ENCODE measurements around the gene CSMD2. TPM values are rescaled to one million over a fixed set of nuclear protein-coding genes. Genes with fewer than 3 reads are reported as not detected.
A peak's percentile ranks its signal among the peaks of the same experiment; 100 is the strongest.

The CSMD2 gene
- total RNA-seq, 1 experiment from 2014 or later = 2.8 TPM

GRCh38 chr1:33624991-33625870, 539.8 kb downstream of the CSMD2 start:
- Histone ChIP-seq H3K4me3 (ENCODE audit: low read depth, low read length, poor library complexity, severe bottlenecking) (no peak overlapping the region), H3K36me3 (ENCODE audit: insufficient read depth, low read length, poor library complexity, severe bottlenecking) (no peaks in the 10 kb centered on the region), H3K9me3 (ENCODE audit: low read depth, low read length, poor library complexity, severe bottlenecking) (no peaks in the 10 kb centered on the region), H3K27ac (ENCODE audit: low read depth, low read length, poor library complexity, severe bottlenecking) (no peak overlapping the region), H3K27me3 (replicated peaks; ENCODE audit: insufficient read depth, low read depth, low read length, poor library complexity) (peaks cover 13% of the 10 kb centered on the region), H3K4me1 (ENCODE audit: insufficient read depth, low read length, poor library complexity, severe bottlenecking) (no peaks in the 10 kb centered on the region)
- intact Hi-C loops (cut with micrococcal nuclease; ENCODE audit: unreplicated experiment) = no loop called here
- peak; percentile 56 for DNase-seq (ENCODE audit: low spot score)
- BruUV-seq (replicated peaks) = no TSS peak
- POLR2A ChIA-PET (ENCODE audit: low non-redundant PET) = no interaction called here
- TF ChIP-seq EZH2 (IDR thresholded peaks at IDR 0.05; ENCODE audit: borderline replicate concordance, low read depth, low read length, poor library complexity, severe bottlenecking) = no peak
- TF ChIP-seq CTCF (conservative IDR thresholded peaks at IDR 0.05; ENCODE audit: low read depth, low read length) = peak; percentile 84
- CTCF ChIA-PET = no interaction called here

- POLR2A ChIA-PET (ENCODE audit: low non-redundant PET) = no interaction called here
- intact Hi-C loops (cut with micrococcal nuclease; ENCODE audit: unreplicated experiment) = no loop called here
- no peaks in the 10 kb centered on the region for H3K4me1 ChIP-seq (ENCODE audit: insufficient read depth, low read length, poor library complexity, severe bottlenecking)
- CTCF ChIA-PET = interaction anchor here (1.2 kb wide), 1 partner anchor 10 kb away, joined by 3 read pairs; no protein-coding TSS in a partner anchor
- no peaks in the 10 kb centered on the region for H3K36me3 ChIP-seq (ENCODE audit: insufficient read depth, low read length, poor library complexity, severe bottlenecking)
- TF ChIP-seq CTCF (conservative IDR thresholded peaks at IDR 0.05; ENCODE audit: low read depth, low read length) = no peak
- no peak for TF ChIP-seq EZH2 (IDR thresholded peaks at IDR 0.05; ENCODE audit: borderline replicate concordance, low read depth, low read length, poor library complexity, severe bottlenecking)
- H3K9me3 ChIP-seq (ENCODE audit: low read depth, low read length, poor library complexity, severe bottlenecking) = no peaks in the 10 kb centered on the region
- H3K27me3 ChIP-seq (replicated peaks; ENCODE audit: insufficient read depth, low read depth, low read length, poor library complexity) = peaks cover 13% of the 10 kb centered on the region
- DNase-seq (ENCODE audit: low spot score) = no peak
- H3K27ac ChIP-seq (ENCODE audit: low read depth, low read length, poor library complexity, severe bottlenecking) = no peak overlapping the region
- no peak overlapping the region for H3K4me3 ChIP-seq (ENCODE audit: low read depth, low read length, poor library complexity, severe bottlenecking)
- no TSS peak for BruUV-seq (replicated peaks)
These were observed 540.6 kb downstream of the CSMD2 start for GRCh38 chr1:33624261-33624990.

- ChIA-PET CTCF (interaction anchor here (1.2 kb wide), 1 partner anchor 10 kb away, joined by 3 read pairs; no protein-coding TSS in a partner anchor), POLR2A (ENCODE audit: low non-redundant PET) (no interaction called here)
- Histone ChIP-seq H3K36me3 (ENCODE audit: insufficient read depth, low read length, poor library complexity, severe bottlenecking) (no peaks in the 10 kb centered on the region), H3K4me1 (ENCODE audit: insufficient read depth, low read length, poor library complexity, severe bottlenecking) (no peaks in the 10 kb centered on the region), H3K9me3 (ENCODE audit: low read depth, low read length, poor library complexity, severe bottlenecking) (no peaks in the 10 kb centered on the region), H3K27ac (ENCODE audit: low read depth, low read length, poor library complexity, severe bottlenecking) (no peak overlapping the region), H3K27me3 (replicated peaks; ENCODE audit: insufficient read depth, low read depth, low read length, poor library complexity) (peaks cover 10% of the 10 kb centered on the region), H3K4me3 (ENCODE audit: low read depth, low read length, poor library complexity, severe bottlenecking) (no peak overlapping the region)
- intact Hi-C loops (cut with micrococcal nuclease; ENCODE audit: unreplicated experiment) = no loop called here
- no TSS peak for BruUV-seq (replicated peaks)
- TF ChIP-seq EZH2 (IDR thresholded peaks at IDR 0.05; ENCODE audit: borderline replicate concordance, low read depth, low read length, poor library complexity, severe bottlenecking) = no peak
- no peak for TF ChIP-seq CTCF (conservative IDR thresholded peaks at IDR 0.05; ENCODE audit: low read depth, low read length)
- no peak for DNase-seq (ENCODE audit: low spot score)
These were observed 541.2 kb downstream of the CSMD2 start for GRCh38 chr1:33623811-33624210.
